ENCODE data around the gene CDH23. TPM values are rescaled to one million over a fixed set of nuclear protein-coding genes. Genes with fewer than 3 reads are reported as not detected.
A peak's percentile ranks its signal among the peaks of the same experiment; 100 is the strongest.

CDH23 gene
- total and polyA plus RNA-seq, 2 of the 8 experiments (the other 6 are each of a cell fraction or from before 2014, with no cell fraction given): 1.9 to 4.9 TPM

DNA sequence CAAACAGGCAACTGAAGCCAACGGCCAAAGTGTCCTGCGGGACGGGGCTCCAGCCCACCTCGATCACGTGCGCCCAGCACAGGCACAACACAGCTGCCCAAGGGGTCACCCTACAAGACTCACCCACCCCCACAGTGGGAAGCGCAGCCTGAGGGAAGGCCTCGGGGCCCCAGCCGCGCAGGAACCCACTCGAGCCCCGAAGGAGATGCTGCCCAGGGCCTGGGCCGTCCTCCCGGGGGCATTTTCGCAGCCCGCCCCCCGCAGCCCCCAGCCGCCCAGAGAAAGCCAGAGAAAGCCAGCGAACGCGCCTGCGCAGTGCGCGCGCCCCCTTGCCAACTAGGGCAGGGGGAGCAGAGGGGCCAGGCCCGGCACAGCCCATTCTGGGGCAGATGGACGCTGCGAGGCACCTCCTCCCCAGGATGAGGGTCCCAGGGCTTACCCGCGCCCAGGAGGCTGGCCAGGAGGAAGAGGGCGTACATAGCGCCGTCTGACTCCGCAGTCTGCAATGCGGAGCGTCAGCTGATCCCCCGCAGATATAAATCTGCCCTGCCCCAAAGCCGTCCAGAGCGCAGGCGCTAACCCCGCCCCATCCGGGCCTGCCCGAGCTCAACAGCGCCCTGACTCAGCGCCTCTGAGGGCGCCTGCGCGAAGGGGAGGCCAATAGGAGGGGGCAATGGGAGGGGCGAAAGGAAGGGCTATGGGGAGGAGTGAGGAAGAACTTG, 454.2 kb downstream of the CDH23 start, which contains the start of gene PSAP:
Gene PSAP, minus strand, starts transcription at position 509 of the 722 bp plus-strand sequence. Its CDS starts 30 bp downstream, at position 479.
- H4K91ac ChIP-seq (replicated peaks; ENCODE audit: insufficient read length, low read length): peak within 1 kb of the TSS; percentile 90
- ChIA-PET CTCF (ENCODE audit: partially characterized antibody) (interaction anchor here (0.7 to 3.1 kb wide), 6 partner anchors 10 to 321 kb away, joined by 3 to 7 read pairs (median 5); no protein-coding TSS in a partner anchor), POLR2A (ENCODE audit: partially characterized antibody) (interaction anchor here (0.5 to 2.5 kb wide), 15 partner anchors 8 to 449 kb away, joined by 3 to 20 read pairs (median 3); partner anchors contain the start of gene VSIR)
- H3K4me2 ChIP-seq (ENCODE audit: insufficient read depth in 1 of 2, low read depth in 2 of 2, low read length in 2 of 2): peak within 1 kb of the TSS; percentile 64 to 82
- H4K20me1 ChIP-seq (replicated peaks in 1 of 2; ENCODE audit: control insufficient read depth in 1 of 2, insufficient read depth in 2 of 2, low read length in 2 of 2): peaks cover 2 to 13% of the 10 kb centered on the region in 2 experiments
- peak within 1 kb of the TSS; percentile 83 for H3K27ac ChIP-seq (ENCODE audit: low read depth, low read length)
- peaks cover 5% of the 10 kb centered on the region; the same call in 1 of the 2 replicates for H3K23me2 ChIP-seq (ENCODE audit: low read depth, low read length)
- peak within 1 kb of the TSS; percentile 65 for H2BK120ac ChIP-seq (replicated peaks; ENCODE audit: low read depth, low read length)
- H3K79me1 ChIP-seq (ENCODE audit: low read depth, low read length): no peaks in the 10 kb centered on the region; the same call in 1 of the 2 replicates
- H2AFZ ChIP-seq (ENCODE audit: low read length): peak within 1 kb of the TSS; percentile 17; the same call in 1 of the 2 replicates
- DNase-seq (ENCODE audit: low read depth in 1 of 2, low spot score in 2 of 2) (peak; percentile 93 to 97), FAIRE-seq (no peak)
- no peaks in the 10 kb centered on the region for H3K36me3 ChIP-seq (ENCODE audit: control insufficient read depth in 2 of 4, insufficient read depth in 4 of 4, low read length in 3 of 4)
- 0 out of 2 replicates have a peak within 1 kb of the TSS, but pooled peaks have one; percentile 72 for H2AK5ac ChIP-seq (ENCODE audit: low read depth, low read length)
- H4K5ac ChIP-seq (ENCODE audit: insufficient read length, low read depth, low read length): peak within 1 kb of the TSS; percentile 99
- H3K14ac ChIP-seq (ENCODE audit: insufficient read length): no peak within 1 kb of the TSS
- H2BK15ac ChIP-seq (ENCODE audit: low read length): 0 out of 2 replicates have a peak within 1 kb of the TSS, but pooled peaks have one; percentile 2
- no peaks in the 10 kb centered on the region for H3K9me3 ChIP-seq (ENCODE audit: insufficient read depth in 2 of 2, low read depth in 1 of 2, low read length in 1 of 2)
- H3K27me3 ChIP-seq (replicated peaks in 1 of 4; ENCODE audit: control insufficient read depth in 3 of 4, extremely low read depth in 1 of 4, insufficient read depth in 3 of 4, low read length in 3 of 4): no peaks in the 10 kb centered on the region
- H2BK20ac ChIP-seq (ENCODE audit: low read length): no peak within 1 kb of the TSS
- H3K4me1 ChIP-seq (replicated peaks in 1 of 4; ENCODE audit: control insufficient read depth in 3 of 4, insufficient read depth in 4 of 4, low read length in 3 of 4): peaks cover 5 to 9% (median 6%) of the 10 kb centered on the region in 4 experiments; a peak in 4 of 7 replicates
- WGBS, 2 experiments (ENCODE audit: extremely low coverage in 1 of 2, insufficient coverage in 1 of 2, insufficient read length in 1 of 2, insufficient replicate concordance in 2 of 2, low coverage in 1 of 2, low lambda C conversion rate in 2 of 2, missing lambda C conversion rate in 1 of 2): 2% methylated on average over 23 of the region's 49 CpGs; no CpG with 5 or more reads in 1 of the 2 experiments
- no peak within 1 kb of the TSS for H3K23ac ChIP-seq (ENCODE audit: insufficient read length)
- peak within 1 kb of the TSS; percentile 83 to 90 (median 86) for H3K9ac ChIP-seq (replicated peaks in 1 of 4; ENCODE audit: extremely low read depth in 1 of 4, low read depth in 3 of 4, low read length in 3 of 4)
- peak within 1 kb of the TSS; percentile 97 for H4K8ac ChIP-seq (ENCODE audit: extremely low read depth, insufficient read depth, low read length)
- H2BK12ac ChIP-seq (ENCODE audit: low read depth, low read length): peak within 1 kb of the TSS; percentile 75; the same call in 1 of the 2 replicates
- peak within 1 kb of the TSS; percentile 78 to 96 (median 90) for H3K4me3 ChIP-seq (ENCODE audit: extremely low read depth in 1 of 4, insufficient read depth in 2 of 4, low read depth in 3 of 4, low read length in 4 of 4)
- peak within 1 kb of the TSS; percentile 93 for H3K18ac ChIP-seq (ENCODE audit: extremely low read depth, low read length)
- H3K56ac ChIP-seq (replicated peaks; ENCODE audit: insufficient read length, low read depth, low read length): peak within 1 kb of the TSS; percentile 86
- peak within 1 kb of the TSS; percentile 44 for H3K4ac ChIP-seq (replicated peaks; ENCODE audit: insufficient read length, low read depth, low read length)
- H3K79me2 ChIP-seq (ENCODE audit: control insufficient read depth in 1 of 2, insufficient read depth in 2 of 2, low read length in 2 of 2): peaks cover 28 to 47% of the 10 kb centered on the region in 2 experiments
- H2BK5ac ChIP-seq (ENCODE audit: low read depth, low read length): peak within 1 kb of the TSS; percentile 96
- peak; percentile 91 for TF ChIP-seq TBP (IDR thresholded peaks at IDR 0.05; ENCODE audit: low read depth, low read length)
